K562 (cell line): ENCODE data around the gene DHX38. TPM values are rescaled to one million over a fixed set of nuclear protein-coding genes. Genes with fewer than 3 reads are reported as not detected.

Experiments used
- ATAC-seq: fragments of 200-7000 bp; cut with Tn5 transposase; 3 replicates; pipeline ENCODE4 v1.9.1; 2020; ENCODE audit warnings: moderate library complexity
- BruUV-seq: library from RNA; stranded (reverse); fragments of 400-500 nt; replicated peaks from 2 replicates; lab custom pipeline; 2021; lab: Mats Ljungman, UMichigan
- CTCF ChIA-PET: fragments of 300-600 bp; formaldehyde crosslinking; extraction: SDS; loops from one replicate; lab custom pipeline; 2021; ENCODE audit warnings: low intra/inter-chr PET ratio; lab: Yijun Ruan, JAX
- POLR2A ChIA-PET: fragments of 300-600, 350-650 bp; sonication (Branson Sonifier 250); formaldehyde crosslinking; extraction: SDS; loops from one replicate; lab custom pipeline; 2021; ENCODE audit warnings: antibody characterized with exemption, inconsistent platforms; lab: Yijun Ruan, JAX
- DNase-seq, 4 experiments: peaks; one replicate each; pipeline versions ENCODE4 v3.0.0 to v3.0.0-alpha.2; 2011 to 2018; ENCODE audit warnings: low spot score in 3 of 4, mixed read lengths in 3 of 4; ENCODE audit errors: extremely low read depth in 1 of 4
- FAIRE-seq: peaks from 2 replicates; lab custom pipeline; 2011; peaks lifted over from hg19 to GRCh38; lab: Jason Lieb, UNC
- H2AFZ ChIP-seq: 2 replicates; pipeline ENCODE4 v1.6.0; 2011; ENCODE audit warnings: low read depth, low read length, control low read depth, inconsistent platforms
- H3K27ac ChIP-seq: fragments of 200-600 bp; 3 replicates; pipeline ENCODE4 v1.8.0; 2011; ENCODE audit warnings: low read depth, mild to moderate bottlenecking, control low read depth, inconsistent platforms, low read length, moderate library complexity, mixed read lengths; ENCODE audit errors: extremely low read depth
- H3K27me3 ChIP-seq, 2 experiments: fragments of 300-600 bp in 1 of 2; 2 replicates in 1 of 2; 3 replicates in 1 of 2; pipeline versions ENCODE4 v1.6.0 to v1.8.0; 2011; ENCODE audit warnings: inconsistent platforms in 2 of 2, low read length in 2 of 2, mild to moderate bottlenecking in 1 of 2, mixed read lengths in 1 of 2, moderate library complexity in 1 of 2; ENCODE audit not compliant: control insufficient read depth in 2 of 2, insufficient read depth in 2 of 2
- H3K36me3 ChIP-seq: fragments of 300-600 bp; 3 replicates; pipeline ENCODE4 v1.8.0; 2011; ENCODE audit warnings: mild to moderate bottlenecking, low read length, inconsistent platforms; ENCODE audit not compliant: control insufficient read depth, insufficient read depth
- H3K4me1 ChIP-seq, 2 experiments: fragments of 200-600 bp in 1 of 2; replicated peaks in 1 of 2; 2 replicates in 1 of 2; 3 replicates in 1 of 2; pipeline versions ENCODE4 v1.5.1 to v1.8.0; 2011; ENCODE audit warnings: inconsistent platforms in 2 of 2, low read length in 2 of 2, mild to moderate bottlenecking in 1 of 2, mixed read lengths in 1 of 2, moderate library complexity in 1 of 2; ENCODE audit not compliant: control insufficient read depth in 2 of 2, insufficient read depth in 2 of 2
- H3K4me2 ChIP-seq: 2 replicates; pipeline ENCODE4 v1.6.1; 2011; ENCODE audit warnings: low read length, control low read depth, inconsistent platforms, mixed read lengths; ENCODE audit not compliant: insufficient read depth
- H3K4me3 ChIP-seq: fragments of 200-600 bp; sonication (generic), shearing (Covaris generic); 2 replicates; pipeline ENCODE4 v1.5.1; 2016; ENCODE audit warnings: control low read depth, inconsistent platforms
- H3K79me2 ChIP-seq: fragments of 200-600 bp; 3 replicates; pipeline ENCODE4 v1.8.0; 2011; ENCODE audit warnings: low read length, inconsistent platforms; ENCODE audit not compliant: control insufficient read depth, insufficient read depth
- H3K9ac ChIP-seq, 2 experiments: 2 replicates each; pipeline versions ENCODE4 v1.6.0 to v1.6.1; 2011; ENCODE audit warnings: low read depth in 2 of 2, low read length in 2 of 2, control low read depth in 1 of 2, inconsistent platforms in 1 of 2, mild to moderate bottlenecking in 1 of 2, mixed read lengths in 1 of 2; ENCODE audit not compliant: insufficient read depth in 1 of 2
- H3K9me1 ChIP-seq: one replicate; pipeline ENCODE4 v1.6.0; 2011; ENCODE audit warnings: inconsistent platforms, mild to moderate bottlenecking, low read length, moderate library complexity; ENCODE audit not compliant: control insufficient read depth, insufficient read depth
- H3K9me3 ChIP-seq: replicated peaks from 2 replicates; pipeline ENCODE4 v1.5.1; 2011; ENCODE audit warnings: low read depth, low read length, inconsistent platforms; ENCODE audit not compliant: control insufficient read depth, insufficient read depth
- H4K20me1 ChIP-seq: replicated peaks from 2 replicates; pipeline ENCODE4 v1.6.1; 2011; ENCODE audit warnings: low read length, inconsistent platforms, mixed read lengths; ENCODE audit not compliant: control insufficient read depth, insufficient read depth
- HDAC1 ChIP-seq, 2 experiments: fragments of 450-650 bp; IDR thresholded peaks; 2 replicates each; pipeline ENCODE4 v1.6.1; 2016 to 2017; ENCODE audit warnings: inconsistent platforms in 1 of 2, mild to moderate bottlenecking in 1 of 2, moderate library complexity in 1 of 2
- POLR2AphosphoS2 ChIP-seq: IDR thresholded peaks from 2 replicates; pipeline ENCODE4 v1.6.1; 2012; ENCODE audit warnings: low read length, improper control_type of control experiment
- ZFP36 ChIP-seq: fragments of 150-350 bp; IDR thresholded peaks from 2 replicates; pipeline ENCODE4 v1.6.1; 2018; ENCODE audit warnings: low read length, low read depth; ENCODE audit not compliant: partially characterized antibody
- ZFPM2 ChIP-seq: fragments of 250-450 bp; sonication (Bioruptor Pico); IDR thresholded peaks from 2 replicates; pipeline ENCODE4 v1.5.1; 2022; ENCODE audit warnings: mild to moderate bottlenecking
- ZKSCAN8 ChIP-seq: fragments of 200-800 bp; sonication (Bioruptor generic); IDR thresholded peaks from 2 replicates; pipeline ENCODE4 v1.6.1; 2016; ENCODE audit warnings: missing genetic modification characterization, missing compliant biosample characterization
- ZNF77 ChIP-seq: fragments of 250-450 bp; sonication (Bioruptor Pico); IDR thresholded peaks from 2 replicates; pipeline ENCODE4 v1.5.0; 2020
- WGBS: fragments of 100-300 bp; shearing (Covaris generic); methylation state at CpG from one replicate; pipeline ENCODE4 v1.1.6; 2016; ENCODE audit warnings: low coverage, mixed read lengths; ENCODE audit not compliant: insufficient coverage; ENCODE audit errors: missing lambda C conversion rate; 5-methylcytosine and 5-hydroxymethylcytosine counted together
- in situ Hi-C: fragments of 300-500 bp; cut with MboI; formaldehyde crosslinking; loops from 4 replicates; pipeline ENCODE4 v1.15.0; 2018; ENCODE audit warnings: inconsistent platforms, mixed read lengths
- intact Hi-C: fragments of 100-400 bp; cut with micrococcal nuclease; formaldehyde crosslinking; loops from 2 replicates; pipeline ENCODE4 v1.14.2; 2022
- polyA plus RNA-seq, 8 experiments: library from polyadenylated mRNA; depleted of rRNA in 4 of 8; stranded (reverse) in 5 of 8; unstranded in 3 of 8; fragments of >200 nt; fragmentation: Nextera tagmentation in 2 of 8; fragmentation: Illumina TruSeq in 1 of 8; extraction: Ambion mirVana in 2 of 8; extraction: Trizol in 1 of 8; gene quantifications; 2 replicates each; pipeline versions ENCODE4 v1.2.1 to v1.2.3, GENCODE V29; 2011 to 2014; ENCODE audit warnings: inconsistent platforms in 1 of 8, missing spikeins in 1 of 8
- total RNA-seq, 7 experiments: library from RNA; depleted of rRNA in 6 of 7; stranded (reverse); fragments of >200 nt in 6 of 7; fragmentation: Illumina TruSeq in 2 of 7; extraction: Trizol in 2 of 7; gene quantifications; 2 replicates each; pipeline versions ENCODE4 v1.2.1 to v1.2.3, GENCODE V29; 2011 to 2021; ENCODE audit warnings: low replicate concordance in 1 of 7
- TF ChIP-seq, protein P1 (sequence below): fragments of 450-650 bp; IDR thresholded peaks from 2 replicates; pipeline ENCODE4 v1.6.1; 2016; ENCODE audit warnings: low read depth, mild to moderate bottlenecking, moderate library complexity

DHX38 gene
- total and polyA plus RNA-seq, 9 of the 15 experiments (the other 6 are each of a cell fraction or from before 2014, with no cell fraction given), result 2.8 to 76.8 (median 40.8) TPM

DNA sequence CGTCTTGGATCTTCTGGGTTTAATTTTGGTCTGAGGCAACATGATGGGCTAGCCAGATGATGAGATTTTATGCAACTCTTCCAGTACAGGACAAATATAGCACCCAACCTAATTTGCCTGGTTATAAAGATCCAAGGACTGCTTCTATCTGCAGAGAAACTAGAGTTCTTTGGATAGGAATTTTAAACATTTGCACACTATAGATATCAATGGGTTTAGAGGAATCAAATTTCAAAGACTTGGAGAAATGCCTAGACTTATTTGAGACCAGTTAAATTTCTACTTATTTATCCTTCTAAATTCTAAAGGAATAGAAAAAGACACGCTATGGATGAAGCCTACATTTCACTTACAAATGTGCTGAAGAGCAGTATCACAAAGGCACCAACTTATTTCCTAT is 65.7 kb downstream of the DHX38 start:
- H3K4me1 ChIP-seq, result no peaks in the 10 kb centered on the region
- no peaks in the 10 kb centered on the region for H3K9me1 ChIP-seq
- 0% methylated on average over 2 of the region's 2 CpGs for WGBS
- TF ChIP-seq POLR2AphosphoS2 (no peak), ZKSCAN8 (CRISPR knock-in tag) (no peak), ZFPM2 (no peak), ZFP36 (no peak), ZNF77 (CRISPR knock-in tag) (no peak), HDAC1 (IDR thresholded peaks at IDR 0.05) (no peak)
- TF ChIP-seq, protein P1, sequence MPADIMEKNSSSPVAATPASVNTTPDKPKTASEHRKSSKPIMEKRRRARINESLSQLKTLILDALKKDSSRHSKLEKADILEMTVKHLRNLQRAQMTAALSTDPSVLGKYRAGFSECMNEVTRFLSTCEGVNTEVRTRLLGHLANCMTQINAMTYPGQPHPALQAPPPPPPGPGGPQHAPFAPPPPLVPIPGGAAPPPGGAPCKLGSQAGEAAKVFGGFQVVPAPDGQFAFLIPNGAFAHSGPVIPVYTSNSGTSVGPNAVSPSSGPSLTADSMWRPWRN, result no peak
- TF ChIP-seq, all 486 proteins: peak for 0
- H3K36me3 ChIP-seq, result no peaks in the 10 kb centered on the region
- no peak for ATAC-seq
- BruUV-seq, result no TSS peak
- H3K27ac ChIP-seq, result no peak overlapping the region
- no peak for FAIRE-seq
- no peaks in the 10 kb centered on the region for H3K9me3 ChIP-seq
- DNase-seq, result no peak
- no peaks in the 10 kb centered on the region for H4K20me1 ChIP-seq
- intact Hi-C loops, result loop anchor here (10.0 kb wide), 1 partner anchor 95 kb away; the partner anchor contains the start of gene HPR
- POLR2A ChIA-PET, result no interaction called here
- H2AFZ ChIP-seq, result no peak overlapping the region
- in situ Hi-C loops, result no loop called here
- peaks cover 0 to 10% of the 10 kb centered on the region in 2 experiments; a peak in 3 of 5 replicates for H3K27me3 ChIP-seq
- H3K4me2 ChIP-seq, result no peak overlapping the region
- H3K4me3 ChIP-seq, result no peak overlapping the region
- no peaks in the 10 kb centered on the region for H3K79me2 ChIP-seq
- H3K9ac ChIP-seq, result no peak overlapping the region
- CTCF ChIA-PET, result no interaction called here
